GM18526 (cell line): Measurements from ENCODE around the gene LRMDA.

Experiments used
- POLR2A ChIP-seq: IDR thresholded peaks from 3 replicates; pipeline ENCODE4 v1.6.1; 2011; ENCODE audit not compliant: insufficient read length; ENCODE audit errors: extremely low read depth

The LRMDA gene

GRCh38 chr10:76302481-76302880, 871.1 kb downstream of the LRMDA start:
- no peak for TF ChIP-seq POLR2A

DNA sequence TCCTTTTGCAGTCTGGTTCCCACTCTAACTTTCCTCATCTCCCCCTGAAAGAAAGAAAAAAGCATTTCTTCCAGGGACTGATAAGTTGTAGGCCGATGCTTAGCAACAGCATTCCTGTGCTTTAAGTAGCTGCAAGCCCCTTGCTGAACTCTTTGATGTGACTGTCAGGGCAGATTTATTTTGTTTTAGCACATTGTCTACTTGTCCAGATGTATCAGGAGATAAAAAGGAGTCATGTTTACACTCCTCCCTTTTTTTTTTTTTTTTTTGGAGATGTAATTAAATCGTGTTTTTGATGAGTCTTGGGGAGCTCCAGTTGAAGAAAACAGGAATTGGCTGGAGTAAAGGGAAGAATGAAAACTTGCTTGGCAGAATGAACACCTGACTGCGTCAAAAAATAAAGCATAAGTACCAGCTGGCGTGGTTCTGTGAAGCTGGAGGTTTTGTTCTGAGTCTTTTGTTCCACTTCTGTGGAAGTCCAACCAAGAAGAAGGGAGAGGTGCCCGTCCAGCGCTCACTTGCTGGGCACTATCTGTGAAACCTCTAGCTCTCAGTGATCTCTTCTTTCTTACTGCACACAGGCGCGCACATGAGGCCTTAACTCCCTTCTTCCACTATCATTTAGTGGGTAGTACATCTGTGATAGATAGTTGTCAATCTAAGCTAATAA, 871.7 kb downstream of the LRMDA start:
- TF ChIP-seq POLR2A = no peak

DNA sequence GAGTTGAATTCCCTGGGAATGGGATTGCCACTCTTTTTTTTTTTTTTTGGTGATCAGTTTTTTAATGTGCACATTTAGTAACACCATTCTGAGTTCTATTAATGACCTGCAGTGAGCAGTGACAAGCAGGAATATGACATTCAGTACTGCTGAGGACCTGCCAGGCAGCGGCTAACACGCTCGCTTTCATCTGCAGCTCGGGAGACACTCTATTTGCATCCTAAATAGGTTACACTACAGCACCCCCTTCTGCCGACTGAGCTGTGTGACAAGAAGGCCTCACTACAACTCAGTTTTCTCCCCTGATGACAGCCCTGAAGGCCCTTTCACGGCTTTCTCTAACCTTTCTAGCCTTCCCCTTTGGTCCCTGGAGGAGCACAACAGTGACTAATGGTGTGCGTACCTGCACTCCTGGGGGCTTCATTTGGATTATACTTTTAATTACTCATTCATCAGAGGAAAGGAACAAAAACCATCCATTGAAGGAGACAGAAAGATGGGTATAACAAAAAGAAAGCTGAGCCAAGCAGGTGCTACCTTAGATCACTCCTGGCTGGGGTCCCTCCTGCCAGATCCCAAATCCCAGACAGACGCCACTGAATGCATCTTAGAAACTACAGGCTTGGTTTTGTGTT, 872.4 kb downstream of the LRMDA start:
- no peak for TF ChIP-seq POLR2A

DNA sequence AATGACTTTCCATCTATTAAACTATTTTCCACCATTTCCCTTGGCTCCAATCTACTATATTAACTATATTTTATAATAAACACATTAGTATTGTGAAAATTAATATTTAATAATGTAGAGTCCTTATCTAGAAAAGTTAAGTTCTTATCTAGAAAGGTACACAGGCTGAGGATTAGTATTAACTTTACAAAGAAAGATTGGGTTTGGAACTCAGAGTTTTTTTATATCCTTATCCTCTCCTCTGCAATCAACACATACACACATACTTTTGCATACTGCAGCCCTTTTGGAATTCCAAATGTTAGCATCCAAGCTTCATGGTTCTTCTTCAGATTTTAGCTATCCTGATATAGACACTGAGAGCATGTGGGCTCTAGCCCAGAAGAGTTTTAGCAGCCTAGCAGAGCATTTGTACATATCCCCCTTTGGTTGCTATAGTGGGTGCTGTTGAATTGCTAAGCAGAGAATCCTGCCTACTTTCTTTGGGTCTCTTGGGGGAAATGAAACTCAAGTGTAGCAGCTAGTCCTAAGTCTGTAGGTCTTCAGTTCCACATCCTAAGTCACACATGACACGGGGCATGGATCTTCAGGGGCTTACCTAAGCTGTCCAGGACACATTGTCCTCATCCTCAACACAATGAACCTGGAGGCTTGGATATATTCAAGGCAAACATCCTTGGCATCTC, 874.6 kb downstream of the LRMDA start:
- no peak for TF ChIP-seq POLR2A

GRCh38 chr10:76306856-76307255, 875.4 kb downstream of the LRMDA start:
- no peak for TF ChIP-seq POLR2A

DNA sequence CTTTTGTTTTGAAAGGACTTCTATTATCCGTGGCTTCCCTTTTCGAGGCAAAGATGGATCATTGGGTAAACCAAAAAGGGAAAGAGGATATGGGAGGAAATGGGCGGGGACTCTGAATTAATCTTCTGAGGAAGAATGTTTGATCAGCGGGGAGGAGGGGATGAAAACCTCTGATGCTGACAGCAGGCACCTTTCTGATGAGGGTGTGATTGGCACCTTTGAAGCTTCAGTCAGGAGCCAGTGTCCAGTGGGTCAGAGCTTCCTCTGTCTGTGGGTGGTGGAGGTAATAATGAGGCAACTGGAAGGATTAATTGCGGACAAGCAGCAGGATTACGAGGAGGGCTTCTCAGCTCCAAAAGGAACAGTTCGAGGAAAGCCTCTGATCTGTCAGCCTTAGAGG, 877.6 kb downstream of the LRMDA start:
- TF ChIP-seq POLR2A = no peak

- no peak for TF ChIP-seq POLR2A
Observed at GRCh38 chr10:76309741-76310587, 878.5 kb downstream of the LRMDA start.

- TF ChIP-seq POLR2A = no peak
Observed at GRCh38 chr10:76310588-76311080, 879.2 kb downstream of the LRMDA start.

- TF ChIP-seq POLR2A = no peak
Observed at GRCh38 chr10:76311752-76312636, 880.6 kb downstream of the LRMDA start.

DNA sequence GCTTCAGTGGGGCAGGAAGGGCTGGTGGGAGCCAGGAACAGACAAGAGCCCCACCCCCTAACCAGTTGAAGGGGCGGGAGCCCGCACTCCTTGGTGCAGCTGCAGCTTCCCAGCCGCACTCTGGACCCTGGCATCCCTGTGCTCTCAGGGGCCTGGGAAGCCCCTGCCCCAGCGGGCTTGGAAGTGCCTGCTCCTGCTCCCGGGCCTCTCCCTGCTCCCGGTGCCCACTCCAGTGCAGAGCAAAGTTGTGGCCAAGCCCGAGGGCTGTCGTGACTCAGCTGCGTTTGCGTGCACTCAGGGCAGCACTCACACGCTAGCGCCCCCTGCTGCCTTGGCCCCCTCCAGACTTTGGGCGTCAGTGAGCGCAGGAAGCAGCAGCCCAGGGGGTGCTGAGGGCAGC, 883.8 kb downstream of the LRMDA start:
- TF ChIP-seq POLR2A = no peak

GRCh38 chr10:76316234-76316633, 884.8 kb downstream of the LRMDA start:
- no peak for TF ChIP-seq POLR2A

DNA sequence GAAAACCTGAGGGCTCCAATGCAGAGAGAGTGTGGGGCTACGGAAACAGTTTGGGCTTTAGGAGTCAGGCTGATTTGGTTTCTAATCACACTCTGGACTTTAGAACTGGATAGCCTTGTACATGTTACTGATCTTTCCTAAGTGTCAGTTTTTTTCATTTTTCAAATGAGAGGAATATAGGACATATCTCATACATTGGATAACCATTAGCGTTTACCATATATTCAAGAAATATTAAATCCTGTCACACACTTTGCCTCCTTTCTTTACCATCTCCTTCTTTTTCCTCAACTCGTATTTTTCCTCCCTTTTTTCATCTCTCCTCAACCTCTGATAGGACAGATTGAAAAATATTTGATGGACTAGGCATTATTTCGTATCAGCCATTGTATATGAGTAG, 885.7 kb downstream of the LRMDA start:
- no peak for TF ChIP-seq POLR2A

GRCh38 chr10:76318211-76318610, 886.8 kb downstream of the LRMDA start:
- TF ChIP-seq POLR2A = no peak

DNA sequence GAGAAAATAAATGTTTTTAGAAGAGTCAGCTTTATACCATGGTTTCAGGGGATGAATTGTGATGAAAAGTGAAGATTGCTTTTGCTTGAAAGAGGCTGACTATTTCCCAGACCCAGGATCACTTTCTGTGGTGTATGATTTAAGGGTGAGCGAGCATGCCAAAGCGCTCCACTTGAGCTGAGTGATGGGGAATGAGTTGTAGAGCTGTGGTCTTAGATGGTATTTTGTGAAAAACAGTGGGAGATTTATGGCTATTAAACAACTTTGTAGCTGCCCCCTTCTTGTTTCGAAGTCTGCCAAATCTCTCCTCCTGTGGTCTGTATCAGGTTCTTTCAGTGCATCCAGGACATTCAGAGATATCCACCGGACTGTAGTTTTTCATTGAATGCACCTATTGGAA, 888.2 kb downstream of the LRMDA start:
- TF ChIP-seq POLR2A = no peak
